SK-N-SH (cell line): Measurements from ENCODE around the gene TRIM9. TPM values are rescaled to one million over a fixed set of nuclear protein-coding genes. Genes with fewer than 3 reads are reported as not detected.

ENCODE experiments used
- CTCF ChIA-PET: fragments of 300-600, 350-600 bp; formaldehyde crosslinking; extraction: SDS; loops from one replicate; lab custom pipeline; 2021; lab: Yijun Ruan, JAX
- POLR2A ChIA-PET: fragments of 350-600 bp; sonication (Branson Sonifier 250); formaldehyde crosslinking; extraction: SDS; loops from one replicate; lab custom pipeline; 2020; ENCODE audit warnings: antibody characterized with exemption, inconsistent platforms; lab: Yijun Ruan, JAX
- DNase-seq: peaks from one replicate; pipeline ENCODE4 v3.0.0; 2012
- H2AFZ ChIP-seq: fragments of 200-600 bp; sonication (generic); 2 replicates; pipeline ENCODE4 v1.8.1; 2016; ENCODE audit warnings: antibody characterized with exemption, mild to moderate bottlenecking, low read depth
- H3F3A ChIP-seq: fragments of 200-600 bp; sonication (generic); replicated peaks from 2 replicates; pipeline ENCODE3; 2016; ENCODE audit warnings: antibody characterized with exemption, mild to moderate bottlenecking; ENCODE audit not compliant: insufficient read depth
- H3K27ac ChIP-seq, 2 experiments: fragments of 200-500 bp in 1 of 2; fragments of 200-600 bp in 1 of 2; sonication (Bioruptor generic) in 1 of 2; sonication (generic), shearing (Covaris generic) in 1 of 2; 2 replicates each; pipeline versions ENCODE4 v1.5.1 to v1.6.1; 2014 to 2016; ENCODE audit warnings: low read depth in 2 of 2, inconsistent platforms in 1 of 2, low read length in 1 of 2, mild to moderate bottlenecking in 1 of 2, mixed read lengths in 1 of 2
- H3K27me3 ChIP-seq: fragments of 200-600 bp; sonication (generic), shearing (Covaris generic); 2 replicates; pipeline ENCODE4 v1.6.1; 2016; ENCODE audit warnings: mixed run types; ENCODE audit not compliant: insufficient read depth
- H3K36me3 ChIP-seq, 2 experiments: fragments of 200-500 bp in 1 of 2; fragments of 200-600 bp in 1 of 2; sonication (Bioruptor generic) in 1 of 2; sonication (generic) in 1 of 2; replicated peaks in 1 of 2; 2 replicates each; pipeline versions ENCODE3 to v1.5.1; 2014 to 2016; ENCODE audit warnings: low read length in 1 of 2, mild to moderate bottlenecking in 1 of 2; ENCODE audit not compliant: insufficient read depth in 2 of 2, control insufficient read depth in 1 of 2
- H3K4me1 ChIP-seq, 2 experiments: fragments of 200-500 bp in 1 of 2; fragments of 200-600 bp in 1 of 2; sonication (Bioruptor generic) in 1 of 2; sonication (generic), shearing (Covaris generic) in 1 of 2; 2 replicates each; pipeline versions ENCODE4 v1.5.1 to v1.6.1; 2014 to 2016; ENCODE audit warnings: low read depth in 1 of 2, low read length in 1 of 2, mixed run types in 1 of 2; ENCODE audit not compliant: insufficient read depth in 2 of 2, control insufficient read depth in 1 of 2
- H3K4me2 ChIP-seq: fragments of 200-600 bp; sonication (generic), shearing (Covaris generic); 2 replicates; pipeline ENCODE4 v1.6.1; 2017; ENCODE audit warnings: mixed run types
- H3K4me3 ChIP-seq, 2 experiments: fragments of 200-500 bp in 1 of 2; fragments of 200-600 bp in 1 of 2; sonication (Bioruptor generic) in 1 of 2; sonication (generic), shearing (Covaris generic) in 1 of 2; 2 replicates each; pipeline versions ENCODE4 v1.5.1 to v1.8.1; 2014 to 2016; ENCODE audit warnings: low read depth in 2 of 2, inconsistent platforms in 1 of 2, low read length in 1 of 2, mild to moderate bottlenecking in 1 of 2, mixed read lengths in 1 of 2, moderate library complexity in 1 of 2
- H3K79me2 ChIP-seq: fragments of 200-600 bp; sonication (generic); 2 replicates; pipeline ENCODE4 v1.8.1; 2017; ENCODE audit warnings: mild to moderate bottlenecking; ENCODE audit not compliant: insufficient read depth
- H3K9ac ChIP-seq: fragments of 200-600 bp; sonication (generic); 2 replicates; pipeline ENCODE4 v1.6.1; 2017; ENCODE audit warnings: mixed run types
- H3K9me2 ChIP-seq: fragments of 200-600 bp; sonication (generic); 2 replicates; pipeline ENCODE4 v1.6.1; 2017; ENCODE audit warnings: mixed run types
- H3K9me3 ChIP-seq: fragments of 200-600 bp; sonication (generic); 2 replicates; pipeline ENCODE4 v1.6.1; 2017; ENCODE audit warnings: mixed run types, mild to moderate bottlenecking, moderate library complexity
- H4K20me1 ChIP-seq: fragments of 200-600 bp; sonication (generic); 2 replicates; pipeline ENCODE4 v1.6.1; 2017; ENCODE audit warnings: mild to moderate bottlenecking, mixed run types; ENCODE audit not compliant: insufficient read depth
- CHD2 ChIP-seq: fragments of 150-350 bp; IDR thresholded peaks from 2 replicates; pipeline ENCODE4 v1.6.1; 2018; ENCODE audit warnings: low read length; ENCODE audit not compliant: partially characterized antibody
- CTCF ChIP-seq: fragments of 200-600 bp; sonication (generic); IDR thresholded peaks from 2 replicates; pipeline ENCODE4 v1.6.1; 2017; ENCODE audit warnings: antibody characterized with exemption, mild to moderate bottlenecking, moderate library complexity
- ELF1 ChIP-seq: IDR thresholded peaks from 2 replicates; pipeline ENCODE4 v1.4.0; 2012
- FOSL2 ChIP-seq: IDR thresholded peaks from 2 replicates; pipeline ENCODE4 v1.4.0; 2012; ENCODE audit warnings: low read depth, mild to moderate bottlenecking, moderate library complexity, borderline replicate concordance
- FOXJ3 ChIP-seq: sonication (generic); formaldehyde crosslinking; IDR thresholded peaks from 2 replicates; pipeline ENCODE4 v1.5.1; 2020; ENCODE audit warnings: mild to moderate bottlenecking, missing genetic modification reagents
- GABPA ChIP-seq: IDR thresholded peaks from 2 replicates; pipeline ENCODE4 v1.4.0; 2012; ENCODE audit warnings: low read depth, mild to moderate bottlenecking
- MAX ChIP-seq: IDR thresholded peaks from 2 replicates; pipeline ENCODE4 v1.4.0; 2012; ENCODE audit warnings: low read depth
- MEF2A ChIP-seq: IDR thresholded peaks from 2 replicates; pipeline ENCODE4 v1.4.0; 2012; ENCODE audit warnings: low read depth, borderline replicate concordance
- MXI1 ChIP-seq: IDR thresholded peaks from 2 replicates; pipeline ENCODE4 v1.6.1; 2012; ENCODE audit warnings: mild to moderate bottlenecking, low read depth, low read length, improper control_type of control experiment
- NRF1 ChIP-seq: IDR thresholded peaks from 2 replicates; pipeline ENCODE4 v1.6.1; 2012; ENCODE audit warnings: low read depth, mild to moderate bottlenecking, low read length
- POLR2AphosphoS5 ChIP-seq: IDR thresholded peaks from 2 replicates; pipeline ENCODE4 v1.6.1; 2012; ENCODE audit warnings: low read depth, low read length
- RFX5 ChIP-seq: IDR thresholded peaks from 2 replicates; pipeline ENCODE4 v1.6.1; 2012; ENCODE audit warnings: mild to moderate bottlenecking, improper control_type of control experiment, low read length
- RXRA ChIP-seq: IDR thresholded peaks from 2 replicates; pipeline ENCODE4 v1.4.0; 2012; ENCODE audit warnings: low read depth, mild to moderate bottlenecking, borderline replicate concordance
- TEAD4 ChIP-seq: IDR thresholded peaks from 2 replicates; pipeline ENCODE4 v1.4.0; 2012; ENCODE audit warnings: mild to moderate bottlenecking, borderline replicate concordance; ENCODE audit not compliant: insufficient read depth
- ZBTB33 ChIP-seq: IDR thresholded peaks from 2 replicates; pipeline ENCODE4 v1.4.0; 2012; ENCODE audit warnings: low read depth, borderline replicate concordance
- WGBS: methylation state at CpG from one replicate; pipeline ENCODE4 v1.1.6; 2017; ENCODE audit warnings: low lambda C conversion rate; 5-methylcytosine and 5-hydroxymethylcytosine counted together
- polyA plus RNA-seq, 3 experiments: library from polyadenylated mRNA; depleted of rRNA; stranded (reverse); fragments of >200 nt; gene quantifications; 2 replicates each; pipeline ENCODE4 v1.2.3, GENCODE V29; 2012
- TF ChIP-seq, protein P1 (sequence below): IDR thresholded peaks from 2 replicates; pipeline ENCODE4; 2012
- TF ChIP-seq, protein P2 (sequence below): IDR thresholded peaks from 2 replicates; pipeline ENCODE4 v1.6.1; 2012; ENCODE audit warnings: mild to moderate bottlenecking, low read depth, low read length, moderate library complexity

TRIM9 gene
- polyA plus RNA-seq, 1 of the 3 experiments (the other 2 are of a cell fraction), result 3.9 TPM

GRCh38 chr14:50948205-50948604 lies 146.7 kb downstream of the TRIM9 start:
- POLR2A ChIA-PET, result no interaction called here

GRCh38 chr14:50947446-50947845 lies 147.5 kb downstream of the TRIM9 start:
- Histone ChIP-seq H3K9me3 (no peaks in the 10 kb centered on the region), H4K20me1 (no peaks in the 10 kb centered on the region), H3K27ac (peak overlapping the region in 1 of 2 experiments; percentile 28; a peak in 1 of 4 replicates), H3F3A (peaks cover 5% of the 10 kb centered on the region), H3K9ac (no peak overlapping the region), H3K27me3 (no peaks in the 10 kb centered on the region), H3K4me3 (no peak overlapping the region), H3K36me3 (no peaks in the 10 kb centered on the region), H3K79me2 (no peaks in the 10 kb centered on the region), H2AFZ (0 out of 2 replicates have a peak overlapping the region, but pooled peaks have one; percentile 4), H3K4me2 (no peak overlapping the region), H3K9me2 (no peaks in the 10 kb centered on the region), H3K4me1 (peaks cover 0 to 10% of the 10 kb centered on the region in 2 experiments; a peak in 1 of 4 replicates)
- 88% methylated on average over 4 of the region's 4 CpGs for WGBS
- ChIA-PET POLR2A (no interaction called here), CTCF (interaction anchor here (1.0 kb wide), 1 partner anchor 71 kb away, joined by 4 read pairs; no protein-coding TSS in a partner anchor)
- no peak for DNase-seq
- TF ChIP-seq RFX5 (no peak), MEF2A (no peak), CTCF (no peak), TEAD4 (no peak), FOXJ3 (CRISPR knock-in tag) (no peak), FOSL2 (no peak), ELF1 (no peak), GABPA (no peak), CHD2 (no peak), MXI1 (no peak), ZBTB33 (no peak), RXRA (no peak), NRF1 (no peak), POLR2AphosphoS5 (no peak), MAX (no peak)
- TF ChIP-seq, protein P1, sequence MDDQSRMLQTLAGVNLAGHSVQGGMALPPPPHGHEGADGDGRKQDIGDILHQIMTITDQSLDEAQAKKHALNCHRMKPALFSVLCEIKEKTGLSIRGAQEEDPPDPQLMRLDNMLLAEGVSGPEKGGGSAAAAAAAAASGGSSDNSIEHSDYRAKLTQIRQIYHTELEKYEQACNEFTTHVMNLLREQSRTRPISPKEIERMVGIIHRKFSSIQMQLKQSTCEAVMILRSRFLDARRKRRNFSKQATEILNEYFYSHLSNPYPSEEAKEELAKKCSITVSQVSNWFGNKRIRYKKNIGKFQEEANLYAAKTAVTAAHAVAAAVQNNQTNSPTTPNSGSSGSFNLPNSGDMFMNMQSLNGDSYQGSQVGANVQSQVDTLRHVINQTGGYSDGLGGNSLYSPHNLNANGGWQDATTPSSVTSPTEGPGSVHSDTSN, result no peak
- TF ChIP-seq, protein P2, sequence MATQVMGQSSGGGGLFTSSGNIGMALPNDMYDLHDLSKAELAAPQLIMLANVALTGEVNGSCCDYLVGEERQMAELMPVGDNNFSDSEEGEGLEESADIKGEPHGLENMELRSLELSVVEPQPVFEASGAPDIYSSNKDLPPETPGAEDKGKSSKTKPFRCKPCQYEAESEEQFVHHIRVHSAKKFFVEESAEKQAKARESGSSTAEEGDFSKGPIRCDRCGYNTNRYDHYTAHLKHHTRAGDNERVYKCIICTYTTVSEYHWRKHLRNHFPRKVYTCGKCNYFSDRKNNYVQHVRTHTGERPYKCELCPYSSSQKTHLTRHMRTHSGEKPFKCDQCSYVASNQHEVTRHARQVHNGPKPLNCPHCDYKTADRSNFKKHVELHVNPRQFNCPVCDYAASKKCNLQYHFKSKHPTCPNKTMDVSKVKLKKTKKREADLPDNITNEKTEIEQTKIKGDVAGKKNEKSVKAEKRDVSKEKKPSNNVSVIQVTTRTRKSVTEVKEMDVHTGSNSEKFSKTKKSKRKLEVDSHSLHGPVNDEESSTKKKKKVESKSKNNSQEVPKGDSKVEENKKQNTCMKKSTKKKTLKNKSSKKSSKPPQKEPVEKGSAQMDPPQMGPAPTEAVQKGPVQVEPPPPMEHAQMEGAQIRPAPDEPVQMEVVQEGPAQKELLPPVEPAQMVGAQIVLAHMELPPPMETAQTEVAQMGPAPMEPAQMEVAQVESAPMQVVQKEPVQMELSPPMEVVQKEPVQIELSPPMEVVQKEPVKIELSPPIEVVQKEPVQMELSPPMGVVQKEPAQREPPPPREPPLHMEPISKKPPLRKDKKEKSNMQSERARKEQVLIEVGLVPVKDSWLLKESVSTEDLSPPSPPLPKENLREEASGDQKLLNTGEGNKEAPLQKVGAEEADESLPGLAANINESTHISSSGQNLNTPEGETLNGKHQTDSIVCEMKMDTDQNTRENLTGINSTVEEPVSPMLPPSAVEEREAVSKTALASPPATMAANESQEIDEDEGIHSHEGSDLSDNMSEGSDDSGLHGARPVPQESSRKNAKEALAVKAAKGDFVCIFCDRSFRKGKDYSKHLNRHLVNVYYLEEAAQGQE, result no peak

More at GRCh38 chr14:50948205-50948604, 146.7 kb downstream of the TRIM9 start:
- 89% methylated on average over 2 of the region's 2 CpGs for WGBS
- H3K79me2 ChIP-seq, result no peaks in the 10 kb centered on the region
- no peak for TF ChIP-seq FOXJ3 (CRISPR knock-in tag)
- TF ChIP-seq, all 33 proteins: peak for 0
- no peak overlapping the region for H3K4me2 ChIP-seq
- no peaks in the 10 kb centered on the region for H4K20me1 ChIP-seq
- H3K36me3 ChIP-seq, result no peaks in the 10 kb centered on the region
- H3K9ac ChIP-seq, result no peak overlapping the region
- no peaks in the 10 kb centered on the region for H3K9me3 ChIP-seq
- H3K27ac ChIP-seq, result no peak overlapping the region
- H3K27me3 ChIP-seq, result no peaks in the 10 kb centered on the region
- peaks cover 5% of the 10 kb centered on the region for H3F3A ChIP-seq
- no peak overlapping the region for H2AFZ ChIP-seq
- H3K4me1 ChIP-seq, result peaks cover 0 to 10% of the 10 kb centered on the region in 2 experiments; a peak in 1 of 4 replicates
- CTCF ChIA-PET, result interaction anchor here (1.0 to 1.3 kb wide), 2 partner anchors 70 to 832 kb away, joined by 3 to 4 read pairs; no protein-coding TSS in a partner anchor
- no peak overlapping the region for H3K4me3 ChIP-seq
- DNase-seq, result no peak
- H3K9me2 ChIP-seq, result no peaks in the 10 kb centered on the region
